Thymus (tissue), 11 donors: ENCODE data around the gene TPP1. TPM values are rescaled to one million over a fixed set of nuclear protein-coding genes. Genes with fewer than 3 reads are reported as not detected.

ENCODE experiments used
- DNase-seq, 9 donors: peaks; one replicate each; pipeline ENCODE4 v3.0.0-alpha.2; 2013; ENCODE audit warnings: low spot score in 9 of 9, low read depth in 6 of 9, missing footprints in 1 of 9
- H3K27ac ChIP-seq, 2 donors: one replicate each; pipeline ENCODE4 v1.5.1; 2013; ENCODE audit warnings: control low read depth in 1 of 2, low read depth in 1 of 2, low read length in 1 of 2, mild to moderate bottlenecking in 1 of 2, moderate library complexity in 1 of 2
- H3K27me3 ChIP-seq, 2 donors: one replicate each; pipeline ENCODE4 v1.5.1; 2013; ENCODE audit warnings: low read length in 1 of 2; ENCODE audit not compliant: control insufficient read depth in 2 of 2, insufficient read depth in 1 of 2
- H3K36me3 ChIP-seq, 2 donors: one replicate each; pipeline ENCODE4 v1.5.1; 2013; ENCODE audit warnings: low read length in 1 of 2, mild to moderate bottlenecking in 1 of 2, moderate library complexity in 1 of 2; ENCODE audit not compliant: control insufficient read depth in 2 of 2, insufficient read depth in 2 of 2
- H3K4me1 ChIP-seq, 2 donors: one replicate each; pipeline ENCODE4 v1.5.1; 2013; ENCODE audit warnings: low read length in 2 of 2; ENCODE audit not compliant: control insufficient read depth in 2 of 2, insufficient read depth in 2 of 2
- H3K4me3 ChIP-seq, 2 donors: one replicate each; pipeline ENCODE4 v1.5.1; 2013; ENCODE audit warnings: low read length in 2 of 2, control low read depth in 1 of 2, mild to moderate bottlenecking in 1 of 2
- H3K9me3 ChIP-seq, 2 donors: one replicate each; pipeline ENCODE4 v1.5.1; 2013; ENCODE audit warnings: low read length in 1 of 2, mild to moderate bottlenecking in 1 of 2; ENCODE audit not compliant: control insufficient read depth in 2 of 2, insufficient read depth in 1 of 2
- whole genome bisulfite sequencing: extraction: QIAGEN DNeasy Blood & Tissue Kit; methylation state at CpG from one replicate; pipeline ENCODE4 v1.1.7; 2013; 5-methylcytosine and 5-hydroxymethylcytosine counted together
- polyA plus RNA-seq: library from polyadenylated mRNA; stranded (reverse); fragments of 200-250 nt; gene quantifications from one replicate; pipeline ENCODE4 v1.2.3, GENCODE V29; 2013
- total RNA-seq: library from RNA; stranded (reverse); fragments of 120-200 nt; gene quantifications from one replicate; pipeline ENCODE4 v1.2.4, GENCODE V29; 2013
- donor health status: healthy.

The TPP1 gene
- total and polyA plus RNA-seq, 2 donors, result 14.5 to 59.4 TPM

GRCh38 chr11:6617315-6617781 is 1.9 kb downstream of the TPP1 start:
- no peak overlapping the region for H3K27ac ChIP-seq
- peaks cover 0 to 3% of the 10 kb centered on the region in 2 donors for H3K9me3 ChIP-seq
- H3K36me3 ChIP-seq, result peaks cover 12 to 15% of the 10 kb centered on the region in 2 donors
- no peak overlapping the region for H3K4me3 ChIP-seq
- H3K4me1 ChIP-seq, result peaks cover 11 to 23% of the 10 kb centered on the region in 2 donors
- WGBS, result 93% methylated on average over 5 of the region's 5 CpGs
- DNase-seq, result no peak
- no peaks in the 10 kb centered on the region for H3K27me3 ChIP-seq

- Histone ChIP-seq H3K36me3 (peaks cover 12 to 15% of the 10 kb centered on the region in 2 donors), H3K27ac (no peak overlapping the region), H3K27me3 (no peaks in the 10 kb centered on the region), H3K9me3 (no peaks in the 10 kb centered on the region), H3K4me1 (peaks cover 11 to 23% of the 10 kb centered on the region in 2 donors), H3K4me3 (no peak overlapping the region)
- no peak for DNase-seq
- WGBS, result 94% methylated on average over 14 of the region's 14 CpGs
Observed at GRCh38 chr11:6616596-6617250, 2.5 kb downstream of the TPP1 start.

GRCh38 chr11:6615882-6616585 is 3.2 kb downstream of the TPP1 start:
- Histone ChIP-seq H3K4me3 (no peak overlapping the region), H3K27ac (no peak overlapping the region), H3K27me3 (no peaks in the 10 kb centered on the region), H3K9me3 (no peaks in the 10 kb centered on the region), H3K4me1 (peaks cover 17 to 28% of the 10 kb centered on the region in 2 donors), H3K36me3 (peaks cover 12 to 15% of the 10 kb centered on the region in 2 donors)
- DNase-seq, result no peak
- WGBS, result 98% methylated on average over 9 of the region's 9 CpGs

- WGBS, result 98% methylated on average over 5 of the region's 5 CpGs
- no peak for DNase-seq
- H3K27me3 ChIP-seq, result no peaks in the 10 kb centered on the region
- no peak overlapping the region for H3K4me3 ChIP-seq
- H3K36me3 ChIP-seq, result peaks cover 22 to 24% of the 10 kb centered on the region in 2 donors
- H3K9me3 ChIP-seq, result no peaks in the 10 kb centered on the region
- no peak overlapping the region for H3K27ac ChIP-seq
- H3K4me1 ChIP-seq, result peaks cover 22 to 34% of the 10 kb centered on the region in 2 donors
Observed at GRCh38 chr11:6615046-6615445, 4.2 kb downstream of the TPP1 start.

GRCh38 chr11:6614446-6614845 is 4.8 kb downstream of the TPP1 start:
- DNase-seq, result no peak
- H3K4me1 ChIP-seq, result peaks cover 22 to 33% of the 10 kb centered on the region in 2 donors
- no peaks in the 10 kb centered on the region for H3K27me3 ChIP-seq
- H3K36me3 ChIP-seq, result peaks cover 28 to 30% of the 10 kb centered on the region in 2 donors
- no peak overlapping the region for H3K4me3 ChIP-seq
- H3K9me3 ChIP-seq, result no peaks in the 10 kb centered on the region
- 99% methylated on average over 2 of the region's 2 CpGs for WGBS
- H3K27ac ChIP-seq, result no peak overlapping the region

- Histone ChIP-seq H3K4me1 (peaks cover 19 to 28% of the 10 kb centered on the region in 2 donors), H3K9me3 (no peaks in the 10 kb centered on the region)
Observed at GRCh38 chr11:6613496-6613895, 5.7 kb downstream of the TPP1 start.

GRCh38 chr11:6612213-6613041 is 6.8 kb downstream of the TPP1 start, which contains the start of gene TAF10:
TSS of gene TAF10 (minus strand) at chr11:6612216. CDS start at chr11:6612189, 27 bp downstream.
- H3K27ac ChIP-seq, result peak within 1 kb of the TSS; percentile 99 to 100
- DNase-seq, result peak; percentile 75 to 96 (median 91)
- H3K36me3 ChIP-seq, result peaks cover 45 to 51% of the 10 kb centered on the region in 2 donors
- no peaks in the 10 kb centered on the region for H3K27me3 ChIP-seq
- H3K4me3 ChIP-seq, result peak within 1 kb of the TSS; percentile 87 to 92
- under 1% methylated on average over 51 of the region's 51 CpGs for WGBS
- no peaks in the 10 kb centered on the region for H3K9me3 ChIP-seq
- peaks cover 15 to 23% of the 10 kb centered on the region in 2 donors for H3K4me1 ChIP-seq

More at GRCh38 chr11:6613496-6613895, 5.7 kb downstream of the TPP1 start:
- peaks cover 37 to 40% of the 10 kb centered on the region in 2 donors for H3K36me3 ChIP-seq
- DNase-seq, result no peak
- H3K4me3 ChIP-seq, result no peak overlapping the region
- over 99% methylated on average over 3 of the region's 3 CpGs for WGBS
- no peaks in the 10 kb centered on the region for H3K27me3 ChIP-seq
- no peak overlapping the region for H3K27ac ChIP-seq

- no peaks in the 10 kb centered on the region for H3K9me3 ChIP-seq
- H3K4me3 ChIP-seq, result peak overlapping the region; percentile 87 to 92
- H3K27ac ChIP-seq, result peak overlapping the region; percentile 99 to 100
- H3K36me3 ChIP-seq, result peaks cover 45 to 53% of the 10 kb centered on the region in 2 donors
- H3K4me1 ChIP-seq, result peaks cover 17 to 27% of the 10 kb centered on the region in 2 donors
- DNase-seq, result no peak
- under 1% methylated on average over 36 of the region's 36 CpGs for WGBS
- H3K27me3 ChIP-seq, result no peaks in the 10 kb centered on the region
Observed at GRCh38 chr11:6611963-6612212, 7.3 kb downstream of the TPP1 start.
